GM12872 (cell line): ENCODE data around the gene CYP27C1.

Experiments used
- TF ChIP-seq, protein P1 (sequence below): IDR thresholded peaks from 3 replicates; pipeline ENCODE4 v1.5.1; 2011; ENCODE audit warnings: low read depth, mild to moderate bottlenecking, low read length, moderate library complexity; ENCODE audit not compliant: insufficient read depth

Gene CYP27C1

DNA sequence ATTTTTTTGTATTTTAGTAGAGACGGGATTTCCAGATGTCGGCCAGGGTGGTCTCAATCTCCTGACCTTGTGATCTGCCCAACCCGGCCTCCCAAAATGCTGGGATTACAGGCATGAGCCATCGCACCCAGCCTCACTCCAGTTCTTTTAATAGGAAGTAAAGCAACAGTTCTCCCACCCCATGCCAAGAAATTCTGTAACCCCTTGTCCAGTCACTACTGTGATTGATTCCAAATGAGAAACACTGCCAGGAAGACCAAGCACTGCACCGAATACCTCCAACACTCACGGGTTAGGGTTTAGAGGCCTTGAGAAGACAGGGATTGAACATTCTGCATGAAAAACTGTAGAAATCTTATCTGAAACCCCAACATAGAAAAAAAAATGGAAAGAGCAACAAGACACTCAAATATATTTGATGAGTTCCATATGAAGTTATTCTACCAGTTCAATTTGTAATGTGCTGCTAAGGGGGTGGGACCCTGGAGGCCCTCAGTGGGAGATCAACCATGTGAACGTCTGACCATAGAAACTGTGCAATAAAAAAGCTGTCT, 65.0 kb downstream of the CYP27C1 start:
- TF ChIP-seq, protein P1, sequence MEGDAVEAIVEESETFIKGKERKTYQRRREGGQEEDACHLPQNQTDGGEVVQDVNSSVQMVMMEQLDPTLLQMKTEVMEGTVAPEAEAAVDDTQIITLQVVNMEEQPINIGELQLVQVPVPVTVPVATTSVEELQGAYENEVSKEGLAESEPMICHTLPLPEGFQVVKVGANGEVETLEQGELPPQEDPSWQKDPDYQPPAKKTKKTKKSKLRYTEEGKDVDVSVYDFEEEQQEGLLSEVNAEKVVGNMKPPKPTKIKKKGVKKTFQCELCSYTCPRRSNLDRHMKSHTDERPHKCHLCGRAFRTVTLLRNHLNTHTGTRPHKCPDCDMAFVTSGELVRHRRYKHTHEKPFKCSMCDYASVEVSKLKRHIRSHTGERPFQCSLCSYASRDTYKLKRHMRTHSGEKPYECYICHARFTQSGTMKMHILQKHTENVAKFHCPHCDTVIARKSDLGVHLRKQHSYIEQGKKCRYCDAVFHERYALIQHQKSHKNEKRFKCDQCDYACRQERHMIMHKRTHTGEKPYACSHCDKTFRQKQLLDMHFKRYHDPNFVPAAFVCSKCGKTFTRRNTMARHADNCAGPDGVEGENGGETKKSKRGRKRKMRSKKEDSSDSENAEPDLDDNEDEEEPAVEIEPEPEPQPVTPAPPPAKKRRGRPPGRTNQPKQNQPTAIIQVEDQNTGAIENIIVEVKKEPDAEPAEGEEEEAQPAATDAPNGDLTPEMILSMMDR: no peak

DNA sequence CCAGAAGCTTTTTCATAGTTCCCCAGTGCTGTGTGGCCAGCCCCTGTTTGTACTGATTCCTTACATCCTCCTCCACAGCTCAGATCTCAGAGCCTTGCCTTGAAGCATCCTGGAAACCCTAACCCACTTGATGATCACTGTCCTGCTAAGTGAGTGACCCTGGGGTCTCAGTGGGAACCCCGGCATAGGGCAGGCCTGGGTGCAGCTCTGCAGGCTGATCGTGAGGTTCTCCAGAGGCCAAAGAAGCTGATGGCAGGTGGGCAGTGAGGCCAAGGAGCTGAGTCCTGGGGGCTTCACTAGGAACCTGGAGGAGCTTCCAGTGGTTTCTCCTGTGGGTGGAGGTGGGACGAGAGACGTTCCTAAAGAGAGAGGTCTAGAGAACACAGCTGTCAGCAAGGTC, 65.7 kb downstream of the CYP27C1 start:
- TF ChIP-seq, protein P1: no peak

DNA sequence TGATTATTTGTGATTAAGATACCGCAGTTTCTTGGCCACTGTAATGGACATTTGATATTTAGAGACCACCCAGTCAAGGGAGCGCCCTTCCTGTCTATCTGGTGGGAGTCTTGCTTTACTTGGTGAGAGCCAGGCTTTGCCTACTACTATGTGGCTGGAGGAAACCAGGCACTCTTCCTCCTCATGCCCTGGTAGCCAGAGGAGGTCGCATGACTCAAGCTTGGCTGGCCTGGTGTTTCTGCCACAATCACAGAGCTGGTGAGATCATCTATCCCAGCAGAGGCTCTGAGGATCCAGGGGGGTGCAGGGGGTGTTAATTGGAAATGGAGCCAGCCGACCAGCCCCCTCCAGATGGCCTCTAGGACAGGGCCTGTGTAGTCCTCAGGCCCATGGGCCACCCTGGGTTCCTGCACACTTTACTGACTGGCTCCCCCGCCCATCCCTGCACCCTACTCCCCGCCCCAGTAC, 66.4 kb downstream of the CYP27C1 start:
- TF ChIP-seq, protein P1: no peak

DNA sequence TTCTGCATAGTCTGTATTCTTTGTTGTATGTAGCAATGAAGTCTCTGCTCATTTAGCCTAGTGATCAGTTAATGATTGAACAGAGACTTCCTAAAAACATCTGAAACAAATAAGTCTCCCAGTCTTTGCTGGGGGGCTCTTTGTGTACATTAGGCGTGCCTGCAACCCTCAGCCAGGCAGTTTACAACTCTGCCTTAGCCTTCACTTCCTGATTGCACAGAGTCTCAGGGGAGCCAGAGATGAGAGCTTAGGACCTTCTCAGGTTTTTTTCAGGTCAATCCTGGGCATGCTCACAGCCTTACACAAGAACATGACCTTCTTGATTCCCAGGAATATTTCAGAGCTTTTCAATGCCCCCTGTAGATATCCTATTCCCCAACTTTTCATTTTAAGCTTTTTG, 69.1 kb downstream of the CYP27C1 start:
- TF ChIP-seq, protein P1: no peak

DNA sequence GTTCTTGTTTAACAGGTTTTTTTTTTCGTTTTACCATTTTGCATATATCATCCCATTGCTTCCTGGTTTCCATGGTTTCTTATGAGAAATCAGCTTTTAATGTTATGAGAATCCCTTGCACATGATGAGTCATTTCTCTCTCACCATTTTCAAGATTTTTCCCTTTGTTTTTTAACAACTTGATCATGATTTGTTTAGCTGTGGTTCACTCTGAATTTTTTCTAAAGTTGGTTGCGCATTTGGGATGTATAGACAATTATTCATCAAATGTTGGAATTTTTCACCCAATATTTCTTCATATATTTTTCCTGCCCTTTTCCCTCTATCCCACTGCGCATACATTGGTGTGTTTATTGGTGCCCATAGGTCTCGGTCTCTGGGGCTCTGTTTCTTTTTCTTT, 70.7 kb downstream of the CYP27C1 start:
- TF ChIP-seq, protein P1: no peak

DNA sequence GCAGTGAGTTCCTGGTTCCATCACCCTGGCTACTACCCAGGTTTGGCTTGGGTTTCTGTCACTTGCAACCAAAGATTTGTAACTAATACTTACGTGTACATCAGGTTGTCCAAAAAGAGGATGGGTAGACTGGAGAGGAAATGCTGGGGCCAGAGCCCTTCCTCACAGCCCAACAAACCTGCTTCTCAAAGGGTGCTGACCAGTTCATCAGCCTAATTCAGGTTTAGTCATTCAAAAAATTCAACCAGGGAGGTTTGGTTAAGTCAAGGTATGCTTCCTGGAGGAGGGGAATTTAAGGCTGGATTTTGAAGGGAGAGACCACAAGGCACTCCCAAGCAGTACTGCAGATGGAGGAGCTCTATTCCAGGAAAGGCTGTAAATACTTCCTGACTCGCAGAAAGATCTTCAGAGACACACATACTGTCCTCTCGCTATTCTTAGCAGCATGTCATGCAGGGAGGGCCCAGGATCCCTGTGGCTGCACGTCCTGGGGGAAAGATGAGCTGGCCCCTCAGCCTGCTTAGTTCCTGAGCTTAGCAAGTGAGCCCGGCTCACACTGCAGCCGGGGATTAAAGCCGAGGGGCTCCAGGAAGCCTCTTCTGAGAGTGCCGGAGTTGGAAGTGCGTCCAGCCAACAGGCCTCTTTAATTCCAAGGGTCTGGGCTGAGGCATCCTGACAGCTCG, 73.1 kb downstream of the CYP27C1 start:
- TF ChIP-seq, protein P1: no peak

DNA sequence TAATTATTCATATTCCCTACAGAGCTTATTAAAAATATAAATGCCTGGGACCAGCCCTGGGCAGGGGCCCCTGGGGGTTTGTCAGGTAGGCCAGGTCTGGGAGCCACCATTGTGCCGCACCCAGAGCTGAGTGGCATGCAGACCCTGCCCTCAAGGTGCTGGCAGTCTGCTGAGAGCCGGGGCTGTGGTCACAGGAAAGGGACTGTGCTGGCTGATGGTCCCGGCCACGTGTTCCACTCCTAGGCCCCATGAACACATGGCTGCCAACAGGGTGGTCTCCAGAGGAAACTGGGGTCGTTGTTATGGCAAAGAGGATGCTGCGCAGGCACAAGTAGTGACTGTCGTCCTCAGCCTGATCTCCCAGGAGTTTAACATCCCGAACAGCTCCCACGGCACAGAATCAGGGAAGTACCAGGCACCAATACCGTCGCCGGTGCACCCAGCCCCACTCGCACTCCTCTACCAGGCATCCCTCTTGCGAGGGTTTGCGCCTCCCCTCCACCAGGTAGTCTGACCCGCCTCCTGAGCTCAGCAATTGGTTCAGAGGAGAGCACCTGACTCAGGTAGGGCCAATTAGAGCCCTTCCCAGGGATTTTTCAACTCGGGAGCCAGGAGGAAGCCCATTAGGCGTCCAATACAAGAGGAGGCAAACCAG, 73.9 kb downstream of the CYP27C1 start:
- TF ChIP-seq, protein P1: no peak
